Kasumi-1 (cell line): ENCODE measurements around the gene RPL19.
"Not testable (repeated sequence)": the region's sequence is repeated elsewhere in the genome, so short reads cannot be mapped to it uniquely, and the experiment has no call there.

Experiments used
- DNase-seq, 2 experiments: peaks; one replicate each; lab custom pipeline; 2025; lab: John Stamatoyannopoulos, UW

The RPL19 gene

DNA sequence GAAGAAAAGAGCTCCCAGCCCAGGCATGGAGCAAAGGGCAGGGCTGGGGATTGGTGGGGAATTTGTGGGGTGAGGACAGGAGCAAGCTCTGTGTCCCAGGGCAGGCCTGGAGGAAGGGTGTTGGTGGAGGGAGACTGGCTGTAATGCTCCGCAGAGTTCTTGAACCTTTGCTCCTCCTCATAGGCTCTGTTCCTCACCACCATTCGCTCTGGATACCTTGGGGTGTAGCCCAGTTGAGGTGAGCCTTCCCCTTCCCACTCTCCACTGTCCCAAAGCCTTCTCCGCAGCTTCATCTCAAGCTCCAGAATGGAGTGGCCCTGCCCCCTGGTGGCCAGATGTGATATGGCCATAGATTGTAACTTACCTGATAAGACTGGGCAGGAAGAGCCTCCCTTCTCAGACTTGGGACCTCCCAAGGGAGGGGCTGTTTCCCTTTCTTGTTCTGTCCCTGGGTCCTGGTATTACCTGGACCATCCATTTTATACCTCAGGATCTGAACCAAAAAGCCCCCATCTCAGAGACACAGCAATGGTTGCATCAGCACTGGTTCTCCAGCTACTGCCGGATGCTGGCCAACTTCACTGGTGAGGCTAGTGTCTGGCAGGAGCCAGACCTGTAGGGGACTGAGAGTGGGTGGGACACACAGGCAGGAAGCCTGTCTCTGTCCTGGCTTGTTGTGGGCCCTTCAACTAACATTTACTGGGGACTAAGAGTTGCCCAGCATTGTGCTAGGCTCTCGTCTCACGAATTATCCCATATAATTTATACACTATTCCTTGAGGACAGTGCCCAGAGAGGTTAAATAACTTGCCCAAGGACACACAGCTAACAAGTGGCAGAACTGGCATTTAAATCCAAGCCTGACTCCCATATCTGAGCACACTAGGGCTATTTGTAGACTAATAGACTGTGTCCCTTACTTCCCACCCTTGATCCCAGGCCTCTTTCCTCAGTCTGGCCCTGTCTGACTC lies 44.8 kb downstream of the RPL19 start:
- DNase-seq = peak; percentile 74 to 78

DNA sequence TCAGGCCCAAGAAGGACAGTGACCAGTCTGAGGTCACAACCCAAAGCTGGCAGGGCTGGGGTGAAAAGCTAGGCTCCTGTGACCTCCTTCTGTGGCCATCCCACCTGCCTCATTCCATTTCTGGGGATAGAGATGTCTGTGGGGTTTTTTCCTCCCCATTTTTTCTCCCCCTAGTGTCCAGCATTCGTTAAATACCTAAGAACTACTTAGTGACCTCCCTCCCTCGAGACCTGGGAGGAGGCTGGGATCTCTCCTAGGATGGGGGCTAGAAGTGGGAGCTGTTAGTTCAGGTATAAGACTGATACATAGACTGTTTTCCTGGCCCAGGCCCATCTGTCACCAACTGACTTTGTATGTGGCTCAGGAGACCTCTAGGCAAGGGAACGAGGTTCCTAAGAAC lies 46.2 kb downstream of the RPL19 start:
- DNase-seq = no peak

DNA sequence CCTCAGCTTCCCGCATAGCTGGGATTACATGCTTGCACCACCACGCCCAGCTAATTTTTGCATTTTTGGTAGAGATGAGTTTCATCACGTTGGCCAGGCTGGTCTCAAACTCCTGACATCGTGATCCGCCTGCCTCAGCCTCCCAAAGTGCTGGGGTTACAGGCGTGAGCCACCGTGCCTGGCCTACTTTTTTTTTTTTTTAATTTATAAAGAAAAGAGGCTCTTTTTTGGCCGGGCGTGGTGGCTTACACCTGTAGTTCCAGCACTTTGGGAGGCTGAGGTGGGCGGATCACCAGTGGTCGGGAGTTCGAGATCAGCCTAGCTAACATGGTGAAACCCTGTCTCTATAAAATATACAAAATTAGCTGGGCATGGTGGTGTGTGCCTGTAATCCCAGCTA lies 50.0 kb downstream of the RPL19 start:
- DNase-seq = not testable (repeated sequence)

DNA sequence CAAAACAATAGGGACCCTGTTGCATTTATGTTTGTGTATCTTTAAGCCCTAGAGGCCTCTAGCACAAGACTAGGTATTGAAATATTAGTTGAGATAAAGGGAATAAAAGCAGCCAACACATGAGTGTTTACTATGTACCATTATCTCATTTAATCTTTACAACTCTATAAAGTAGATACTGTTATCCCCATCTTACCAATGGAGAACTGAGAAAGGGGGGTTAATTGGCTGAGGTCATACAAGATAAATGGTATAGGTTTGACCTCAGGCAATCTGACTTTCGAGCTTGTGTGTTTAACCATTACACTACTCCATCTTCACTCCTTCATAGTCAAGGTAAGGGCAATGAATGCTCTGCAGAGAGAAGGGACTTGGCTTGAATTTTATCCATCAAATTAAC lies 51.9 kb downstream of the RPL19 start:
- no peak for DNase-seq

DNA sequence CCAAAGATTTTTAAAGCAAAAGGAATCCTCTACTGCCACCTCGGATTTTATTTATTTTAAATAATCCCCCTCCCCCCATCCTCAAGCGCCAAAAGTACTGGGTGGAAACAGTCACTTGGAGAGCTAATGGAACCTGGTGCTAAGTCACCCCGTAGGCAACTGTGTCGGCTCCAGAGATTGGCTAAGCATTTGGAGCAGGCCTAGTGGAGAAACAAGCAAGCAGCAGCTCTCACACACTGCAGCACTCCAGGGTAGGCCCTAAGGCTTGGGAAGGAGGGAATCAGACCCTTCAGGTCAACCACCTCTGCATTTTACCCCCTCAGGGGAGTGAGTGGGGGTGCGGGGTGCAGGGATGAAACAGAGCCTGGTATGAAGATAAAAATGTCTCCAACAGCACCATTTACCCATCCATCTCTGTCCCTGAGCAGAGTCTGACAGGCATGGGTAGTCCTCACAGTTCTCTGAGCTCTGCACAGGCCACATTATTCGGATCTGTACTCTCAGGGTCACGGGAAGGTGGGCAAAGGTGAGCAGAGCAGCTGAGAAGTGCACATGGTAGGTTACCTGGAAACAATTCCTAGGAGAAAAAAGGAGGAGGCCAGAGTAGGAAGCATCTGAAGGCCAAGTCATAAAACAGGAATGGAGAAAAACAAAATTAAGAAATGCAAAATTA lies 52.8 kb downstream of the RPL19 start:
- no peak for DNase-seq
